GM18858 (cell line): Measurements from ENCODE around the gene RAG2.
"Not testable (repeated sequence)": the region's sequence is repeated elsewhere in the genome, so short reads cannot be mapped to it uniquely, and the experiment has no call there.

Experiments used
- ATAC-seq: cut with Tn5 transposase; IDR thresholded peaks from one replicate; pipeline ENCODE4 v1.9.1; 2021; ENCODE audit not compliant: unreplicated experiment

Gene RAG2

DNA sequence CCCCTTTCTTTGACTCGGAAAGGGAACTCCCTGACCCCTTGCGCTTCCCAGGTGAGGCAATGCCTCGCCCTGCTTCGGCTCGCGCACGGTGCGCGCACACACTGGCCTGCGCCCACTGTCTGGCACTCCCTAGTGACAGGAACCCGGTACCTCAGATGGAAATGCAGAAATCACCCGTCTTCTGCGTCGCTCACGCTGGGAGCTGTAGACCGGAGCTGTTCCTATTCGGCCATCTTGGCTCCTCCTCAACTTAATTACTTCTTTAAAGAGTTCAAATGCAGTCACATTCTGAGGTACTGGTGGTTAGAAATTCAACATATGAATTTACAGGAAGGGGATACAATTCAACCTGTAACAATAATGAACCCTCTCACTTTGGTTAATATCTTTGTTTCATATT is 40.6 kb downstream of the RAG2 start:
- not testable (repeated sequence) for ATAC-seq

GRCh38 chr11:36550385-36551115 is 47.5 kb downstream of the RAG2 start:
- ATAC-seq, result no peak
